ENCODE results near the gene ADAMTS2.

Gene ADAMTS2

GRCh38 chr5:179371121-179371510 is 25.9 kb upstream of the ADAMTS2 start:
- H3K4me3 ChIP-seq (ENCODE audit: low read depth, low read length) = no peak overlapping the region
- TF ChIP-seq CTCF (IDR thresholded peaks at IDR 0.05; ENCODE audit: borderline replicate concordance, insufficient read depth, low read depth, low read length) = no peak

DNA sequence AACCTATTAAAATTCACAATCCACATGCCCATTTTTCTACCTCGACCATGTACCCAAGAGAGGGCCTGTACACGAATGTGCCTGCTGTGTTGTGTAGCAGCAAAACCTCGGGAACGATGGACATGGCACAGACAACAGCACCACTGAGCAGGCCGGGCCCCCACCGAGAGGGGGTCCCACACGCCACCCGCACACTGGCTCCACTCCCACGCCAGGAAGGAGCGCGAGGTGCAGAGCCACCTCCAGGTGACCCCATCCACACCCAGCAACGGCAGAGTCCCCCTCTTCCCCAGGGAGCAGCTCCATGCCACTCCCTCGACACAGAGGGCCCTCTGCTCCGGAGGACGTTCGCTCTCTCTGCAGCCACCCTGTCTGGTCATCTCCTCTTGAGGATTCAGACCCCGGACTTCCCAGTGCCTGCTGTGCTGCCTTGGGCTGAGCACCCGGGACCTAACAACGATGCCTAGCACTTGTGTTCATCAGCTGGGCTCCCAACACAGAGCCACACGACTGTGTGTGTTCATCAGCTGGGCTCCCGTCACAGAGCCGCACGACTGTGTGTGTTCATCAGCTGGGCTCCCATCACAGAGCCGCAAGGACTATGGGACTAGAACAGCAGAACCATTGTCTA is 25.3 kb upstream of the ADAMTS2 start:
- no peak for TF ChIP-seq CTCF (IDR thresholded peaks at IDR 0.05; ENCODE audit: borderline replicate concordance, insufficient read depth, low read depth, low read length)
- no peak overlapping the region for H3K4me3 ChIP-seq (ENCODE audit: low read depth, low read length)

- H3K4me3 ChIP-seq (ENCODE audit: low read depth, low read length) = no peak overlapping the region
- TF ChIP-seq CTCF (IDR thresholded peaks at IDR 0.05; ENCODE audit: borderline replicate concordance, insufficient read depth, low read depth, low read length) = no peak
Observed at GRCh38 chr5:179369530-179369884, 24.2 kb upstream of the ADAMTS2 start.

- no peak for TF ChIP-seq CTCF (IDR thresholded peaks at IDR 0.05; ENCODE audit: borderline replicate concordance, insufficient read depth, low read depth, low read length)
- no peak overlapping the region for H3K4me3 ChIP-seq (ENCODE audit: low read depth, low read length)
Observed at GRCh38 chr5:179368806-179369529, 23.7 kb upstream of the ADAMTS2 start.

- no peak for TF ChIP-seq CTCF (IDR thresholded peaks at IDR 0.05; ENCODE audit: borderline replicate concordance, insufficient read depth, low read depth, low read length)
- no peak overlapping the region for H3K4me3 ChIP-seq (ENCODE audit: low read depth, low read length)
Observed at GRCh38 chr5:179368126-179368805, 23.0 kb upstream of the ADAMTS2 start.

GRCh38 chr5:179367491-179367890 is 22.2 kb upstream of the ADAMTS2 start:
- no peak overlapping the region for H3K4me3 ChIP-seq (ENCODE audit: low read depth, low read length)

More at GRCh38 chr5:179367491-179367890, 22.2 kb upstream of the ADAMTS2 start:
- TF ChIP-seq CTCF (IDR thresholded peaks at IDR 0.05; ENCODE audit: borderline replicate concordance, insufficient read depth, low read depth, low read length) = no peak
